ENCODE data around the gene MTFR1L.

GRCh38 chr1:25871704-25872494, 52.1 kb downstream of the MTFR1L start:
- TF ChIP-seq, protein P1, sequence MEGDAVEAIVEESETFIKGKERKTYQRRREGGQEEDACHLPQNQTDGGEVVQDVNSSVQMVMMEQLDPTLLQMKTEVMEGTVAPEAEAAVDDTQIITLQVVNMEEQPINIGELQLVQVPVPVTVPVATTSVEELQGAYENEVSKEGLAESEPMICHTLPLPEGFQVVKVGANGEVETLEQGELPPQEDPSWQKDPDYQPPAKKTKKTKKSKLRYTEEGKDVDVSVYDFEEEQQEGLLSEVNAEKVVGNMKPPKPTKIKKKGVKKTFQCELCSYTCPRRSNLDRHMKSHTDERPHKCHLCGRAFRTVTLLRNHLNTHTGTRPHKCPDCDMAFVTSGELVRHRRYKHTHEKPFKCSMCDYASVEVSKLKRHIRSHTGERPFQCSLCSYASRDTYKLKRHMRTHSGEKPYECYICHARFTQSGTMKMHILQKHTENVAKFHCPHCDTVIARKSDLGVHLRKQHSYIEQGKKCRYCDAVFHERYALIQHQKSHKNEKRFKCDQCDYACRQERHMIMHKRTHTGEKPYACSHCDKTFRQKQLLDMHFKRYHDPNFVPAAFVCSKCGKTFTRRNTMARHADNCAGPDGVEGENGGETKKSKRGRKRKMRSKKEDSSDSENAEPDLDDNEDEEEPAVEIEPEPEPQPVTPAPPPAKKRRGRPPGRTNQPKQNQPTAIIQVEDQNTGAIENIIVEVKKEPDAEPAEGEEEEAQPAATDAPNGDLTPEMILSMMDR (conservative IDR thresholded peaks at IDR 0.05 in 1 of 2, IDR thresholded peaks at IDR 0.05 in 1 of 2; ENCODE audit: extremely low read depth in 1 of 2, insufficient read depth in 1 of 2, low read depth in 1 of 2, low read length in 2 of 2): no peak
- no peak for TF ChIP-seq EZH2 (IDR thresholded peaks at IDR 0.05; ENCODE audit: borderline replicate concordance, low read length)

All from mammary epithelial cell (primary cell).